ENCODE data around the gene VEPH1.

VEPH1 gene

DNA sequence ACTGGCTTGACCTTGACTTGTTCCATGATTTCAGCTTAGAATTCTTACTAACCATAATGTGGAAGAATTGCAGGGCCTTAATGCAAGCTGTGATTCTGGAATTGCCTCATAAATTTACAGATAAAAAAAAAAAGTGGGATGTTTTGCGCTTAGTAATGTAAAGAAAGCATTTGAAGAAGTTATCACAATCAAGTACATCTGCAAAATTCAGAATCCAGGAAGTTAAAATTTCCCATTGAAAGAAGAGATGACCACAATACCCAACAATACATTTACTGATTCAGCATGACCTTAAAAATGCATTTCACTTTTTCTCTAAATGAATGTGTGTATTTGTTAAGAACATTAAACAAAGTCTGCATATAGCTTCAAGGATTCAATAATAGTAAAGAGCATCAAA is 278.2 kb downstream of the VEPH1 start:
- peaks cover 8 to 10% of the 10 kb centered on the region in 2 donors for H3K4me1 Mint-ChIP-seq
- DNase-seq, result no peak
- no peaks in the 10 kb centered on the region for H3K27me3 Mint-ChIP-seq
- H3K9me3 Mint-ChIP-seq, result no peaks in the 10 kb centered on the region
- no peak for ATAC-seq (replicated peaks)
- no peak overlapping the region for H3K27ac Mint-ChIP-seq
- no peak overlapping the region for H3K4me3 Mint-ChIP-seq
- no peaks in the 10 kb centered on the region for H3K36me3 Mint-ChIP-seq

GRCh38 chr3:157220883-157221282 is 282.3 kb downstream of the VEPH1 start:
- H3K4me1 Mint-ChIP-seq, result peaks cover 5 to 6% of the 10 kb centered on the region in 2 donors
- no peak for ATAC-seq (replicated peaks)
- no peak for DNase-seq
- no peak overlapping the region for H3K4me3 Mint-ChIP-seq
- no peaks in the 10 kb centered on the region for H3K27me3 Mint-ChIP-seq
- H3K9me3 Mint-ChIP-seq, result no peaks in the 10 kb centered on the region
- no peaks in the 10 kb centered on the region for H3K36me3 Mint-ChIP-seq
- no peak overlapping the region for H3K27ac Mint-ChIP-seq

DNA sequence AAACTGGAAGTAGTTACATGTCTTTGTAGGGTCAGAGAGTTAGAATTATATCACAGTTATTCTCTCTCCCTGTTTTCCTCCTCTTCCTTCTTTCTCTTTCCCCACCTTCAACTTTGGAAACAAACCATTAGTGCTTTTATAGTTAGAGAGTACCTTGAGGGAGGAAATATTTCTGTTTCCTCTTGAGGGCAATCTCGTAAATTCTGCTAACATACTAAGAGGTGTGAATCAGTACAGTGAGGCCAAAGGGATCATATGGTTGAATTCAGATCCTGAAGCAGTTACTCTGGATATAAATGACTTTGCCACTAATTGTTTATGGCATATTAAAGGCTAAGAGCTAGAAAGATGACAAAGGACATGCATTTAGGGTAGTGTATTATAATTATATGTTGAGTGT is 283.0 kb downstream of the VEPH1 start:
- no peaks in the 10 kb centered on the region for H3K9me3 Mint-ChIP-seq
- no peak overlapping the region for H3K27ac Mint-ChIP-seq
- H3K36me3 Mint-ChIP-seq, result no peaks in the 10 kb centered on the region
- DNase-seq (no peak), ATAC-seq (replicated peaks) (no peak)
- no peak overlapping the region for H3K4me3 Mint-ChIP-seq
- H3K4me1 Mint-ChIP-seq, result peaks cover 3% of the 10 kb centered on the region in 2 donors
- H3K27me3 Mint-ChIP-seq, result no peaks in the 10 kb centered on the region

- H3K4me1 Mint-ChIP-seq, result peaks cover 0 to 3% of the 10 kb centered on the region in 2 donors
- no peak for DNase-seq
- no peak overlapping the region for H3K4me3 Mint-ChIP-seq
- no peaks in the 10 kb centered on the region for H3K27me3 Mint-ChIP-seq
- ATAC-seq (replicated peaks), result no peak
- no peaks in the 10 kb centered on the region for H3K9me3 Mint-ChIP-seq
- H3K27ac Mint-ChIP-seq, result no peak overlapping the region
- H3K36me3 Mint-ChIP-seq, result no peaks in the 10 kb centered on the region
These were observed 284.0 kb downstream of the VEPH1 start for GRCh38 chr3:157219215-157219614.

Data from stimulated activated naive B cell treated with anti-CD40 and anti-IgM and Interleukin-4, amounts not matched to agents 10 μg/mL and 1 μg/mL and 100 μg/mL, for 72 hours (primary cell).